ENCODE results near the gene TMEM63A.

TMEM63A gene

GRCh38 chr1:225883616-225884265 lies 1.6 kb upstream of the TMEM63A start:
- no peak for DNase-seq

DNA sequence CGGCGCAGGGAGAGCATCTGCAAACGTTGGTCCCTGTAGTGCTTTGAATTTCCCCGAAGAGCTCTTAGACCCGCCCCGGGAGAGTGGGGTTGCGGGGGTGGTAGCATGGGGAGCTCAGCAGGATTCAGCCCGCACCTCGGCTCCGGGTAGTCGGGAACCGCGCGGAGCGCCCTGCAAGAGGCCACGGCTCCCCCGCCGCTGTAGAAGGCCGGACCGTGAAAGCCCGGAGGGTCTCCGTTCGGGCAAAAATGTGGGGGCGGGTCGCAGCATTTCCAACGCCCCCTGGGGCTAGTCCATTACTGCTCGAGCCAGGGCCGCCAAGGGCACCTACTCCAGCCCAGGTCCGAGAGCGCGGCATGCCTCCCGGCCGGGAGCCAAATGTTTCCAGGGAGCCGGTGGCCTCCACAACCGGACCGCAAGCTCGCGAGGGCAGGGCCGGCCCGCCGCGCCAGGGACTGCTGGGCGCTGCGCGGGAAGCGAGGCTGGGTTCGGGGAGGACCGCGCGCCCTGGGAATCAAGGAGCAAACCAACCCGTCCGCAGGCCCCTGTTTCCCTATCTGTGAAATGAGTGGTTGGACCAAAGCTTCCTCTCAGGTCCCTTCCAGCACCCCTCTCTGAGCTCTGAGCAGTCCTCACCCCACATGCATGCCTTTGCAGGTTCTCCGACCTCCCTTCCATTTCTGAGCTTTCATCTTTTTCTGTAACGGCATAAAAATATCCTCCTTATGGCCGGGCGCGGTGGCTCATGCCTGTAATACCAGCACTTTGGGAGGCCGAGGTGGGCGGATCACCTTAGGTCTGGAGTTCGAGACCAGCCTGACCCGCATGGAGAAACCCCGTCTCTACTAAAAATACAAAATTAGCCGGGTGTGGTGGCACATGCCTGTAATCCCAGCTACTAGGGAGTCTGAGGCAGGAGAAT lies 775 bp upstream of the TMEM63A start:
- DNase-seq = no peak

- DNase-seq = no peak
Measured at GRCh38 chr1:225881081-225881958, 860 bp downstream of the TMEM63A start.

DNA sequence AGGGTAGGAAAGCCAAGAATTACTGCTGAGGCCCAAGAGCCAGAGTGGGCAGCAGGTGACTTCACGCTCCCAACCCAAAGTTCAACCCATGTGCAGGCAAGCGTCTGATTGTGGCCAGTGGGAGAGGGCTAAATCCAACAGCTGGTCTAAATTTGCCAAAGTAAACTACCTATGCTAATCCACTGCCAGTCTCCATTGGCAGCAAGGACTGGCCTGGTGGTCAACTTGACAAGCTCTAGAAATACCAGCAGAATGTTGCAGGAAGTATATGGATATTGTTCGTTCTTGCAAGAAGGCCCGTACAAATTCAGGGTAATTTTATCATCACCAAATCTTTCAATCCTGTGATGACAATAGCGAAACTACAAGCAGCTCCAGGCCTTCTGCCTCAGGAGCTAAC lies 1.5 kb downstream of the TMEM63A start:
- DNase-seq = no peak

GRCh38 chr1:225880222-225880588 lies 2.0 kb downstream of the TMEM63A start:
- no peak for DNase-seq

DNA sequence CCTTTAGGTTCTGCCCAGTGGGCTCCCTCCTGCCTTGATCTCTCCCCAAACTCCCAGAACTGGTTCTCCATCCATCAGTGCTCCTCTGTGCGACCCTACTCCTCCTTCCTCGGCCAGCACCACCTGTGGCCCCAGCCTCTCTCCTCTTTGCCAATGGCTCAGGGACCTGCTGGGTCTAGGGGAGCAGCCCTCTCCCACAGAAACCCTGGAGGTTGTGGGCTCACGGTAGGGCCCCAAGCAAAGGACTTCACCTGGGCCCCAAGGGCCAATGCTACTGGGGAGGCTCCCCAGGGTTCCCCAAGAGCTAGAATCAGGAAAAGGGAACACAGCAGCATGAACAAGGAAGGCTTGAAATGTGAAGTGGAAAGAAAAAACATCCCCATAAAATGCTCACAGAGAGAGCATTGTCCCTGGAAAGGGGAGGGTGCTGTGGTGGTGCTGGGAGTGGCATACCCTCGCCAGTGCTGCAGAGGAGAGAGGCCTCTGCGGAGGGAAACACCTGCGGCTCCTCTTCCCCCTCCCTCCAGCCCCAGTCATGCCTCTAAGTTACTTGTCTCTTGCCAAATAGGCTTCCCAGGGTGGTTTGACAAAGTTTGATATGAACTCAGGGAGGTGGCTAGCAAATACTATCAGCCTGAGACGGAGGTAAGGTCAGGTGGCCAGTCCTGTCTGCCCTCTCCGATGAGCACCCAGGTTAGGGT lies 2.5 kb downstream of the TMEM63A start:
- DNase-seq = no peak

DNA sequence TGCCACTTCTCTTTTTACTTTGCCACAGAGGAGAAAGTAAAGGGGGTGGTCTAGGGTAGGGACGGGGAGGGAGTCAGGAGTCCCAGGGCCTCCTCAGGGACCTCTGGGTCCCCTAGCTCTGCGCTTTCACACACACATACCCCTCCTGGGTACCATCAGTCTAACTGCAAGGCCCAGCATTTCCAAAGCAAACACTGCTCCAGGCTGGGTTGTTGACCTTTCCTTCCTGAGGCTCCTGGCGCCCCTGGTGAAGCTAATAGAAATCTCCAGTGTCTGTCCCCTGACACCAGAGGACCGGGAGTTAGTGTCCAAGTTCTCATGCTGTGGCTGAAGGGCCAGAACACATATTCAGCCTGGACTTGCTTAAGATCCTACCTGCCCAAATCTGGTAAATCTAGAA lies 3.9 kb downstream of the TMEM63A start:
- no peak for DNase-seq

DNA sequence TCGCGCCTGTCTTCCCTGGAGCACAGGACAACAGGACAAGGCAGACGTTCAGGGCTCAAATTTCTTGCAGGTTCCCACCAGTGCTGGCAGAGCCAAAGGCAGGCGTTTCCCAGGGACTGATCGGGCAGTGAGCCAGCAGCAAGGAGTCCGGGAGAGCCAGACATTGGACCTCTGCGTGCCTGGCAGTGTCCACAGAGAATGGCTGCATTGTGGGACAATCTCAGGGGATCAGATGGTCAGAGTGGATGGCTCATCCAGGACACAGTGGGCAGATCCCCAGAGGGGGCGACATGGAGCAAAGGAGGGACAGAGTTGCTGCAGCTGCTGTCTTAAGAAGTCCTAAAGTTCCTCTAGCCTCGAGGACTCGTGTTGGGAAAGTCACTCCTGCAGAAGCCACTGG lies 4.6 kb downstream of the TMEM63A start:
- no peak for DNase-seq

- no peak for DNase-seq
Measured at GRCh38 chr1:225876900-225877510, 5.2 kb downstream of the TMEM63A start.

DNA sequence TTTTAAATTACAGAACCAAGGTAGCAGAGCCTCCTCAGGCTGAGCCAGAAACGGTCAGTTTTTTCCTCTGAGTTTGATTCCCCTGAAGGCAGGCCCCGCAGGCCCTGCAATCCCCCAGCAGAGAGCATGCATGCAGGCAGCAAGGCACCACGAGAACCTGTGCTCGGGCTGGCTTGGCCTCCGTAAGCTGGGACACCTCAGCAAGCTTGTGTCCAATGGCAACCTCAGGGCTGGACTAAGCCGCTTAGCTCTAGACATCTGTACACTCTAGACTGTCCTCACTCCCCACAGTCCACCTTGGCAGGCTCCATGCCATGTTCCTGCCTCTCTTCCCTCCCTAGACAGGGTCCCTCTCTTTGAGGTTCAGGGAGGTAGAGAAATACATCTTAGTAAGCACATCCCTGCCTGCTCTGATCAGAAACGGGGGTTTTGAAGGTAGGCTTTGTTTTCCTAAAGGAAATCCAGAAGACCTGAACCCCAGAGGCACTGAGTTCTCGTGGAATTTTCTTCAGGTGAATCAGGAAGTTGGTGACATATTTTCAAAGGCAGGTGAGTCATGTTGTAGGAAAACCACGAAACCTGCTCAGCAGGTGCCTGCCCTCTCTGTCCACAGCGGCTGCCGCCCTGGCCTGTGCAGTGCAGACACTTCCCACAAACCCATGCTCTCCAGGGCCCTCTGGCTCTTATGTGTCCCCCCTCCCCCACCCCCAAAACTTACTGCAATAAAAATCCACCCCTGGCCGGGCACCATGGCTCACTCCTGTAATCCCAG lies 7.0 kb downstream of the TMEM63A start:
- no peak for DNase-seq

- DNase-seq = no peak
Measured at GRCh38 chr1:225874431-225874830, 7.7 kb downstream of the TMEM63A start.

DNA sequence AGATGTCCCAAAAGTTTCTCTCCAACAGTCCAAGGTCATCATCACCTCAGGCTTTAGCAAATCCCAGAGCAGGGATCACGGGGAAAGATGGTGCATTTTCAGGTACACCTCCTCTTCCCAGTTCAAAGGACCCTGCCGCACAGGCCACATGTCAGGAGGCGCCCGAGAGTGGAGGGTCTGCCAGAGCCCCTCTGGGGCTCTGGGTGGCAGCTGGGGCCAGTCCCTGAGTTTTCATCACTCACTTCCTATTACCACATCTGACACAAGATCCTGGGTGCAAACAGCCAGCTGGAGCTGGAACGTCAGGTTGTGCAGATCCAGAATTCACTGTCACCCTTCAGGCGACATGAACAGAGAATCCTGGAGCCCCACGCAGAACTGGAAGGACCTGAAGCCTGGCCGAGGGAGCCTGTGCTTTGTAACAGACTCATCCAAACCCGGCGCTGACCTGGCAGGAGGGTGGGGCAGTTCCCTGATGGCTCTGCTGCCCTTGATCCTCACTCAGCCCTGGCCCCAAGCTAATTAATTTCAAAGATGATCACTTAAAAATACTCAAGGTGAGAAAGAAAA lies 8.8 kb downstream of the TMEM63A start:
- no peak for DNase-seq

GRCh38 chr1:225872075-225872430 lies 10.1 kb downstream of the TMEM63A start:
- DNase-seq = no peak

- DNase-seq = no peak
Measured at GRCh38 chr1:225871359-225872074, 10.7 kb downstream of the TMEM63A start.

GRCh38 chr1:225870911-225871310 lies 11.3 kb downstream of the TMEM63A start:
- DNase-seq = no peak

DNA sequence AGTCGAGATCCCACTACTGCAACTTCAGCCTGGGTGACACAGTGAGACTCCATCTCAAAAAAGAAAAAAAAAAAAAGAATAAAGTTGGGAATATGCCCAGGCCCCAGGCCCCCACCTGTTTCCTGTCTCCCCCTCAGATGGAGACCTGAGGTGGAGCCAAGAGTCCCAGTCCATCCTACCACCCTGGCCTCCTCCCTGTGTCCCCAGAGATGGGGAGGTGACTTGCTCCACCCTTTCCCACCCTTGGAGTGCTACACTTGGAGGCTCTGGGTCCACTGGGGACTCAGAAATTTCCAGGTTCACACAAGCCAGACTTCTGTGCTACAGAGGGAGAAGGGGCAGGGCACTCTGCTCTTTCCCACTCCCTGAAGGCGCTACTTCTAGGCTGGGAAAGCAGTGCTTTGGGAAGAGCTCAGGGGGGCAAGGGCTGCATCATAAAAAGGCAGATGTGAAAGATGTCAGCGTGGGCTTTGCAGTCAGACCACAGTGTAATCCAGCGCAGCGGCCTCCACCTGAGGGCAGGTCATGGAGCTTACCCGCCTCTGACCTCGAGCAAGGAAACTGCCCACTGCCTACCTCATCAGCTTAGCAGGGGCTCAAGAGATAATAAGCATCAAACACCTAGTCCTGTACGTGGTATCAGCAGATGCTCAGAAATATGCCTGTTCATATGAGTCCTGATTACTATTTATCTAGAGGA lies 13.4 kb downstream of the TMEM63A start:
- DNase-seq = no peak

GRCh38 chr1:225866981-225867380 lies 15.2 kb downstream of the TMEM63A start:
- no peak for DNase-seq

GRCh38 chr1:225866061-225866837 lies 15.9 kb downstream of the TMEM63A start:
- no peak for DNase-seq

GRCh38 chr1:225865514-225865913 lies 16.7 kb downstream of the TMEM63A start:
- no peak for DNase-seq

All from DMS 273 treated with DMSO at 0.1 percent for 48 hours (cell line).